CD4-positive, alpha-beta T cell treated with Interferon alpha-2 for 1 hour (primary cell): ENCODE data around the gene SLC26A1.
"Not testable (repeated sequence)": the region's sequence is repeated elsewhere in the genome, so short reads cannot be mapped to it uniquely, and the experiment has no call there.

ENCODE experiments used
- DNase-seq, 2 donors: peaks; one replicate each; pipeline ENCODE4 v3.0.0-alpha.2; 2020 to 2022

Gene SLC26A1

GRCh38 chr4:1012034-1012739, 19.0 kb upstream of the SLC26A1 start:
- peak in 1 of 2 donors; percentile 46 for DNase-seq

GRCh38 chr4:1011666-1012033, 18.4 kb upstream of the SLC26A1 start:
- DNase-seq = no peak

- peak; percentile 89 to 94 for DNase-seq
These were observed 17.9 kb upstream of the SLC26A1 start, which contains the start of gene FGFRL1 for GRCh38 chr4:1011022-1011665. TSS of gene FGFRL1 (plus strand) at chr4:1011626. CDS start at chr4:1012486, 860 bp downstream.

GRCh38 chr4:1010395-1011021, 17.3 kb upstream of the SLC26A1 start:
- DNase-seq = peak; percentile 64 to 76

- peak; percentile 54 to 78 for DNase-seq
These were observed 16.6 kb upstream of the SLC26A1 start for GRCh38 chr4:1009542-1010394.

- peak in 1 of 2 donors; percentile 50 for DNase-seq
These were observed 15.8 kb upstream of the SLC26A1 start for GRCh38 chr4:1008840-1009541.

- no peak for DNase-seq
These were observed 13.7 kb upstream of the SLC26A1 start for GRCh38 chr4:1006856-1007255.

- DNase-seq = no peak
These were observed 11.6 kb upstream of the SLC26A1 start for GRCh38 chr4:1004557-1005485.

GRCh38 chr4:1004071-1004418, 10.8 kb upstream of the SLC26A1 start:
- no peak for DNase-seq

GRCh38 chr4:1003271-1004070, 10.3 kb upstream of the SLC26A1 start:
- DNase-seq = no peak

GRCh38 chr4:1002631-1003251, 9.5 kb upstream of the SLC26A1 start:
- no peak for DNase-seq

GRCh38 chr4:1002131-1002630, 9.0 kb upstream of the SLC26A1 start:
- no peak for DNase-seq

- DNase-seq = no peak
These were observed 8.4 kb upstream of the SLC26A1 start for GRCh38 chr4:1001561-1002130.

- DNase-seq = no peak
These were observed 7.6 kb upstream of the SLC26A1 start for GRCh38 chr4:1000686-1001260.

- DNase-seq = no peak
These were observed 6.8 kb upstream of the SLC26A1 start for GRCh38 chr4:999882-1000425.

- DNase-seq = not testable (repeated sequence)
These were observed 6.1 kb upstream of the SLC26A1 start for GRCh38 chr4:999240-999863.

- no peak for DNase-seq
These were observed 5.0 kb upstream of the SLC26A1 start for GRCh38 chr4:998096-998691.
